GM12801 (cell line): ENCODE data around the gene SKIC2.

Source experiments
- CTCF ChIP-seq: IDR thresholded peaks from one replicate; pipeline ENCODE4 v1.5.1; 2011; ENCODE audit warnings: control low read depth; ENCODE audit not compliant: insufficient read length; ENCODE audit errors: extremely low read depth

SKIC2 gene

GRCh38 chr6:31967926-31968320 lies 8.9 kb downstream of the SKIC2 start:
- TF ChIP-seq CTCF, result no peak

GRCh38 chr6:31968326-31968725 lies 9.4 kb downstream of the SKIC2 start:
- TF ChIP-seq CTCF, result no peak

DNA sequence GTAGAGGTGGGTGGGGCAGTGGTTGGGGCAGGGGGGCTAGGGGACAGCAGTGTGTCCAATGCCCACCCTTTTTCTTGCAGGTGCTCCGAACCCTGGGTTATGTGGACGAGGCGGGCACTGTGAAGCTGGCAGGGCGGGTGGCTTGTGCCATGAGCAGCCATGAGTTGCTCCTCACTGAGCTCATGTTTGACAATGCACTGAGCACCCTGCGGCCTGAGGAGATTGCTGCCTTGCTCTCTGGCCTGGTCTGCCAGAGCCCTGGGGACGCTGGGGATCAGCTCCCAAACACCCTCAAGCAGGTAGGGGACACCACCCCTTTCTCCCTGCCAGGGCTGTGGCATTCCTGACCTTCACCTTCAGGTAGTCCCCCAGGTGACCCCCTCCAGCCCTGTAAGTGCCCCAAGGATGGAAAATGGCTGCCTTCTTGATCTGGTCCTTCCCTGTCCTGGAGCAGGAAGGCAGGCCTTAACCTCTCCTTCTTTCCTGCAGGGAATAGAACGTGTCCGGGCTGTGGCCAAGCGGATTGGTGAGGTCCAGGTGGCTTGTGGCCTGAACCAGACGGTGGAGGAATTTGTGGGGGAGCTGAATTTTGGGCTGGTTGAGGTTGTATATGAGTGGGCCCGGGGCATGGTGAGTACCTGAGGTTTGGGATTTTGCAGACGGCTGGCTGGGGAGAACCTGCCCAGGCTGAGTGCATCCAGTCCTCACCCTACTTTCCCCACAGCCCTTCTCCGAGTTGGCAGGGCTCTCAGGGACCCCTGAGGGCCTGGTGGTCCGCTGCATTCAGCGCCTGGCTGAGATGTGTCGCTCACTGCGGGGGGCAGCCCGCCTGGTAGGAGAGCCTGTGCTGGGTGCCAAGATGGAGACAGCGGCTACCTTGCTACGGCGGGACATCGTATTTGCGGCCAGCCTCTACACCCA lies 10.1 kb downstream of the SKIC2 start:
- no peak for TF ChIP-seq CTCF

GRCh38 chr6:31969712-31970603 lies 11.0 kb downstream of the SKIC2 start:
- TF ChIP-seq CTCF, result no peak

DNA sequence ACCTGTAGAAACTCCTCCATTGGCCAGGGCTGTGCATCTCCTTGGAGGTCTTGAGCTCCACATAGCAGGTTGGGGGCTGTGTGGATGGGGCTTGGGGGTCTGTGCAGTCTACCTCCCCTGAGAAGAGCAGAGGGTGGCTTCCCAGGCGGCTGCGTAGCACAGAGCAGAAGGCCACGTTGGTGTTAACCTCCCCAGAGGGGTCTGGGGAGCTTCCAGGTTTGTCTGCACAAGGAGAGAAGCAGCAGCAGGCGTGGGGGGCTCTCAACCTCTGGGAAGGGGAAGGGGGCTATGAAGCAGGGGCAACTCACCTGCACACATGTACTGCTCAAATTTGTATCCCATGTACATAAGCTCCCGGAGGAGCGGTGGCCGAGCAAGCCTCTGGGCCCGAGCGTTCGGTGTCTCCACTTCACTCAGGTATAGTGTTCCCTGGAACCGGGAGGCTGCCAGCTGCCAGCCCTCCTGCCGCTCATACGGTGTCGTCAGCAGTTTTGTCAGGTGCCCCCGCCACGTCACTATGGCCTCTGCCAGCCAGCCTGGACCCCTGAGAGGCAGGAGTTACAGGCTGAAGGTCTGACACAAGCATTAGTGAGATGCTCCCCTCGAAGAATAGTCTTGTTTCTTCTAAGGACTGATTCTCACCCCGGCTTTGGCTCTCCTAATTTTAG lies 11.8 kb downstream of the SKIC2 start:
- no peak for TF ChIP-seq CTCF

GRCh38 chr6:31971279-31971992 lies 12.5 kb downstream of the SKIC2 start:
- TF ChIP-seq CTCF, result no peak
